KMS-11 (cell line): ENCODE results near the gene LRRK1.

Source experiments
- H2AFZ ChIP-seq: fragments of 200-600 bp; sonication (generic); 2 replicates; pipeline ENCODE4 v1.6.1; 2016; ENCODE audit warnings: antibody characterized with exemption, mixed run types, low read depth
- H3K27ac ChIP-seq: fragments of 200-600 bp; sonication (generic); 2 replicates; pipeline ENCODE4 v1.6.1; 2016; ENCODE audit warnings: mild to moderate bottlenecking, mixed run types
- H3K27me3 ChIP-seq: fragments of 200-600 bp; sonication (generic); 2 replicates; pipeline ENCODE4 v1.6.1; 2017; ENCODE audit warnings: mild to moderate bottlenecking, low read depth, mixed run types, moderate library complexity; ENCODE audit not compliant: insufficient read depth
- H3K36me3 ChIP-seq: fragments of 200-600 bp; sonication (generic); 2 replicates; pipeline ENCODE4 v1.6.1; 2017; ENCODE audit warnings: mild to moderate bottlenecking, mixed run types; ENCODE audit not compliant: insufficient read depth
- H3K4me1 ChIP-seq: fragments of 200-600 bp; sonication (generic); 2 replicates; pipeline ENCODE4 v1.6.1; 2016; ENCODE audit warnings: mild to moderate bottlenecking, low read depth, mixed run types; ENCODE audit not compliant: poor library complexity, severe bottlenecking
- H3K4me2 ChIP-seq: fragments of 200-600 bp; sonication (generic); 2 replicates; pipeline ENCODE4 v1.7.0; 2016; ENCODE audit warnings: mild to moderate bottlenecking, mixed run types
- H3K4me3 ChIP-seq: fragments of 200-600 bp; sonication (generic); IDR thresholded peaks from 2 replicates; pipeline ENCODE4 v1.6.1; 2017; ENCODE audit warnings: low read depth, low read length, mixed read lengths; ENCODE audit not compliant: insufficient read depth
- H3K79me2 ChIP-seq: fragments of 200-600 bp; sonication (generic); 2 replicates; pipeline ENCODE4 v1.6.1; 2016; ENCODE audit warnings: low read depth, mixed run types; ENCODE audit not compliant: insufficient read depth
- H3K9ac ChIP-seq: fragments of 200-600 bp; sonication (generic); 2 replicates; pipeline ENCODE4 v1.6.1; 2016; ENCODE audit warnings: mild to moderate bottlenecking, mixed run types
- H4K20me1 ChIP-seq: fragments of 200-600 bp; sonication (generic); 2 replicates; pipeline ENCODE4 v1.6.1; 2016; ENCODE audit warnings: mild to moderate bottlenecking, mixed run types; ENCODE audit not compliant: insufficient read depth
- CTCF ChIP-seq: fragments of 200-600 bp; sonication (generic); conservative IDR thresholded peaks from 2 replicates; pipeline ENCODE4 v1.6.1; 2017; ENCODE audit warnings: low read depth, mild to moderate bottlenecking, antibody characterized with exemption, low read length, moderate library complexity, mixed read lengths

The LRRK1 gene

GRCh38 chr15:101112336-101113113 lies 193.4 kb downstream of the LRRK1 start:
- Histone ChIP-seq H3K4me3 (no peak overlapping the region), H4K20me1 (no peaks in the 10 kb centered on the region), H3K9ac (no peak overlapping the region), H3K27me3 (no peaks in the 10 kb centered on the region), H3K36me3 (no peaks in the 10 kb centered on the region), H3K4me2 (no peak overlapping the region), H3K4me1 (peaks cover 9% of the 10 kb centered on the region), H2AFZ (no peak overlapping the region), H3K27ac (no peak overlapping the region), H3K79me2 (no peaks in the 10 kb centered on the region)
- no peak for TF ChIP-seq CTCF

- TF ChIP-seq CTCF: no peak
- H3K27ac ChIP-seq: no peak overlapping the region
- H3K4me2 ChIP-seq: no peak overlapping the region
- no peak overlapping the region for H2AFZ ChIP-seq
- no peak overlapping the region for H3K9ac ChIP-seq
- H3K4me1 ChIP-seq: peaks cover 9% of the 10 kb centered on the region
- H3K4me3 ChIP-seq: no peak overlapping the region
- H3K27me3 ChIP-seq: no peaks in the 10 kb centered on the region
- H4K20me1 ChIP-seq: no peaks in the 10 kb centered on the region
- no peaks in the 10 kb centered on the region for H3K79me2 ChIP-seq
- no peaks in the 10 kb centered on the region for H3K36me3 ChIP-seq
Measured at GRCh38 chr15:101113114-101114005, 194.2 kb downstream of the LRRK1 start.

- no peaks in the 10 kb centered on the region for H3K27me3 ChIP-seq
- H3K4me1 ChIP-seq: peaks cover 9% of the 10 kb centered on the region
- H4K20me1 ChIP-seq: no peaks in the 10 kb centered on the region
- TF ChIP-seq CTCF: no peak
- no peaks in the 10 kb centered on the region for H3K79me2 ChIP-seq
- H2AFZ ChIP-seq: no peak overlapping the region
- H3K4me3 ChIP-seq: no peak overlapping the region
- no peaks in the 10 kb centered on the region for H3K36me3 ChIP-seq
- no peak overlapping the region for H3K4me2 ChIP-seq
- H3K27ac ChIP-seq: no peak overlapping the region
- no peak overlapping the region for H3K9ac ChIP-seq
Measured at GRCh38 chr15:101114166-101114565, 195.0 kb downstream of the LRRK1 start.

- H3K36me3 ChIP-seq: no peaks in the 10 kb centered on the region
- no peak overlapping the region for H3K4me3 ChIP-seq
- no peak overlapping the region for H3K9ac ChIP-seq
- H3K4me2 ChIP-seq: no peak overlapping the region
- peaks cover 9% of the 10 kb centered on the region for H3K4me1 ChIP-seq
- no peaks in the 10 kb centered on the region for H4K20me1 ChIP-seq
- TF ChIP-seq CTCF: no peak
- H3K79me2 ChIP-seq: no peaks in the 10 kb centered on the region
- H3K27me3 ChIP-seq: no peaks in the 10 kb centered on the region
- H2AFZ ChIP-seq: no peak overlapping the region
- no peak overlapping the region for H3K27ac ChIP-seq
Measured at GRCh38 chr15:101114610-101115009, 195.5 kb downstream of the LRRK1 start.
